ENCODE measurements around the gene CHST11. TPM values are rescaled to one million over a fixed set of nuclear protein-coding genes. Genes with fewer than 3 reads are reported as not detected.

The CHST11 gene
- total RNA-seq, 1 donor from 2014 or later = 40.1 TPM

DNA sequence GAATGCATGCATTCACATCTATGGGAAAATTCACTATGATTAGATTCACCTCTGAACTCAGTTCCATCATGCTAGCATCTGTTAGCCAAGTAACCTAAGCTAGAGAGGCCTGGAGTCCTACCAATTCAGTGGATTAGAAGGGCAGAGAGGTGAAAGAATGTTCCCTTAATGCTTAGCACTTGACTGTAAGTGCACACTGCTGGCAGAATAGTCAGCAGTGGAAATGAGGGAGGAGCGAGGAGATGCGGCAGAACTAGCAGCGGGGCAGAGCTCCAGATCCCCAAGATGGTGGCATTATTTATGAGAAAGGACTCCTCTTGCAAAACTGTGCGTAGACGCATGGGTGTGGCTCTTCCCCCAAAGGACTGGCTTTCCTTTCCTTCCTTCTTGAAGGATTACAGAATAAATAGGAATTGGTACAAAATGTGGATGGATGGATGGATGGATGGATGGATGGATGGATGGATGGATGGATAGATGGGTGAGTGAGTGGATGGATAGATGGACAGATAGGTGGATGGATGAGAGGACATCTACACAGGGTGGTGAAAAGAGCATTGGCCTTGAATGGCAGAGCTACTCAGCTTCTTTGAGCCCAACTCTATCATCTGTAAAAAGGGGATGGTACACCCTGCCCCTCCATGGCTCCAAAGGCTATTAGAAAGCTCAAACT, 227.2 kb downstream of the CHST11 start:
- Mint-ChIP-seq H3K4me1 (peaks cover 84% of the 10 kb centered on the region), H3K36me3 (ENCODE audit: low read depth) (peaks cover under 1% of the 10 kb centered on the region), H3K4me3 (no peak overlapping the region), H3K27me3 (no peaks in the 10 kb centered on the region), H3K9me3 (no peaks in the 10 kb centered on the region), H3K27ac (no peak overlapping the region)
- ChIA-PET CTCF (interaction anchor here (2.9 kb wide), 1 partner anchor 302 kb away, joined by 8 read pairs; no protein-coding TSS in a partner anchor), POLR2A (interaction anchor here (1.8 to 2.9 kb wide), 3 partner anchors 8 to 14 kb away, joined by 4 to 9 read pairs (median 7); no protein-coding TSS in a partner anchor)
- intact Hi-C loops (cut with micrococcal nuclease) = loop anchor here (1.0 to 5.0 kb wide), 4 partner anchors 8 to 108 kb away; no protein-coding TSS in a partner anchor
- no peak for ATAC-seq (ENCODE audit: low read depth)
- TF ChIP-seq, protein P1, sequence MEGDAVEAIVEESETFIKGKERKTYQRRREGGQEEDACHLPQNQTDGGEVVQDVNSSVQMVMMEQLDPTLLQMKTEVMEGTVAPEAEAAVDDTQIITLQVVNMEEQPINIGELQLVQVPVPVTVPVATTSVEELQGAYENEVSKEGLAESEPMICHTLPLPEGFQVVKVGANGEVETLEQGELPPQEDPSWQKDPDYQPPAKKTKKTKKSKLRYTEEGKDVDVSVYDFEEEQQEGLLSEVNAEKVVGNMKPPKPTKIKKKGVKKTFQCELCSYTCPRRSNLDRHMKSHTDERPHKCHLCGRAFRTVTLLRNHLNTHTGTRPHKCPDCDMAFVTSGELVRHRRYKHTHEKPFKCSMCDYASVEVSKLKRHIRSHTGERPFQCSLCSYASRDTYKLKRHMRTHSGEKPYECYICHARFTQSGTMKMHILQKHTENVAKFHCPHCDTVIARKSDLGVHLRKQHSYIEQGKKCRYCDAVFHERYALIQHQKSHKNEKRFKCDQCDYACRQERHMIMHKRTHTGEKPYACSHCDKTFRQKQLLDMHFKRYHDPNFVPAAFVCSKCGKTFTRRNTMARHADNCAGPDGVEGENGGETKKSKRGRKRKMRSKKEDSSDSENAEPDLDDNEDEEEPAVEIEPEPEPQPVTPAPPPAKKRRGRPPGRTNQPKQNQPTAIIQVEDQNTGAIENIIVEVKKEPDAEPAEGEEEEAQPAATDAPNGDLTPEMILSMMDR (IDR thresholded peaks at IDR 0.05) = no peak
- no peak for DNase-seq

DNA sequence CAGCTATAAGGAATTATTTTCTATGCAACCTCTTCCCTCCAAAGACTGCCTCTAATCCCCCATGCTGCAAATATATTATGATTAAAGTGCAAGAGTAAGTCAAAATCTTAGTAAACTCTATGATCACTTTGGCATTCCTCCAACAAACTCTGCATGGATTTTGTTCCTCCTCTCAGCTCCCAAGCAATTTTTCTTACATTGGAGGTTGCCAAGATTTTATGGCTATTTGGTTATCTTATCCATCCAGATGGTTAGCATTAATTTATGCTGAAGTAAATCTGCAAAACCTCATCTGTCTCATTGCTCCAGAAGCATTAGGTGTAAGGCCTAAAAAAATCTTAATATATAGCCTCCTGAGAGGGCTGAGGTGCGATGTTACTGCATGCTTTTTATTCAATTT, 228.1 kb downstream of the CHST11 start:
- intact Hi-C loops (cut with micrococcal nuclease) = loop anchor here (5.0 kb wide), 3 partner anchors 37 to 107 kb away; no protein-coding TSS in a partner anchor
- ChIA-PET POLR2A (interaction anchor here (2.5 kb wide), 1 partner anchor 10 kb away, joined by 7 read pairs; no protein-coding TSS in a partner anchor), CTCF (interaction anchor here (2.9 kb wide), 1 partner anchor 303 kb away, joined by 8 read pairs; no protein-coding TSS in a partner anchor)
- H3K27me3 Mint-ChIP-seq = no peaks in the 10 kb centered on the region
- TF ChIP-seq, protein P1 (IDR thresholded peaks at IDR 0.05) = no peak
- DNase-seq (no peak), ATAC-seq (ENCODE audit: low read depth) (no peak)
- H3K4me1 Mint-ChIP-seq = peaks cover 85% of the 10 kb centered on the region
- H3K27ac Mint-ChIP-seq = no peak overlapping the region
- H3K9me3 Mint-ChIP-seq = no peaks in the 10 kb centered on the region
- H3K36me3 Mint-ChIP-seq (ENCODE audit: low read depth) = no peaks in the 10 kb centered on the region
- no peak overlapping the region for H3K4me3 Mint-ChIP-seq

DNA sequence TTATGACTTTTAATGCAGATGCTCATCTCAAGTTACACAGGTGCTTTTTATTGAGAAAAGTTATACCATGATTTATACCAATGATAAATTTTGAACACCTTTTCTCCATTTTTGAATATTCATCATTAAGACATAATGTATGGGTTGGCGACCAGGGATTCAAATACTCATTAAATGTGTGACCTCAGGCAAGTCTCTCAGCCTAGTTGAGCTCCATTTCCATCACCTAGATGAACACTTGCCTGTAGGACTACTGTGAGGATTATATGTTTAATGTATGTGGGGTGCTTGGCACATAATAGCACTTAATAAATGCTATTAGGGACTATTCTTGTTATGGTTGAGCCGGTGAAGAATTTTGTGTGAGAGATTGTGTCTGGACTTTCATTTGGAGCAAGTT, 228.6 kb downstream of the CHST11 start:
- H3K9me3 Mint-ChIP-seq = no peaks in the 10 kb centered on the region
- ATAC-seq (ENCODE audit: low read depth) (no peak), DNase-seq (no peak)
- ChIA-PET POLR2A (interaction anchor here (0.6 kb wide), 1 partner anchor 228 kb away, joined by 5 read pairs; no protein-coding TSS in a partner anchor), CTCF (interaction anchor here (0.6 to 2.9 kb wide), 3 partner anchors 9 to 718 kb away, joined by 3 to 8 read pairs (median 3); no protein-coding TSS in a partner anchor)
- intact Hi-C loops (cut with micrococcal nuclease) = no loop called here
- TF ChIP-seq, protein P1 (IDR thresholded peaks at IDR 0.05) = no peak
- H3K27ac Mint-ChIP-seq = peak overlapping the region; percentile 30
- H3K27me3 Mint-ChIP-seq = no peaks in the 10 kb centered on the region
- H3K36me3 Mint-ChIP-seq (ENCODE audit: low read depth) = peaks cover 1% of the 10 kb centered on the region
- H3K4me3 Mint-ChIP-seq = no peak overlapping the region
- peaks cover 81% of the 10 kb centered on the region for H3K4me1 Mint-ChIP-seq

DNA sequence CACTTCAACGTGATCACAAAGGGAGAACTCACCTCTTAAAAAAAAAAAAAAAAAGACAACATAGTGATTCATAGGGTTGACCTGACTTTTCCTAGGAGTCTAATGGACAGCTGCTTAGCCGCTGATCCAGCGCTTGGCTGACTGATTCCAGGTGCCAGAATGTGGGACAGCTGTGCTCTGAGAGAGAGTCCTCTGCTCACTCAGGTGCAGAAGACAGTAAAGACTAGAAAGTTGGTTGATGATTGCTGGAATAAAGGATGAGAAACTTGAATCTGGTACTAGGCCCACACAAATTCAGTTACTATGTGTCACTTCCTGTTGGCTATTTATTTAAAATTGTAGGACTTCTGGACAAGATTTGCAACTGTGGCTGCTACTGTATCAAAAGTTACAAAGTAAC, 229.4 kb downstream of the CHST11 start:
- no peaks in the 10 kb centered on the region for H3K9me3 Mint-ChIP-seq
- TF ChIP-seq, protein P1 (IDR thresholded peaks at IDR 0.05) = no peak
- no peak overlapping the region for H3K27ac Mint-ChIP-seq
- ChIA-PET CTCF (interaction anchor here (0.9 kb wide), 1 partner anchor 9 kb away, joined by 3 read pairs; no protein-coding TSS in a partner anchor), POLR2A (interaction anchor here (0.6 kb wide), 1 partner anchor 229 kb away, joined by 5 read pairs; no protein-coding TSS in a partner anchor)
- H3K4me1 Mint-ChIP-seq = peaks cover 77% of the 10 kb centered on the region
- H3K27me3 Mint-ChIP-seq = no peaks in the 10 kb centered on the region
- ATAC-seq (ENCODE audit: low read depth) (no peak), DNase-seq (no peak)
- intact Hi-C loops (cut with micrococcal nuclease) = no loop called here
- peaks cover 1% of the 10 kb centered on the region for H3K36me3 Mint-ChIP-seq (ENCODE audit: low read depth)
- H3K4me3 Mint-ChIP-seq = no peak overlapping the region
